Ishikawa (cell line): ENCODE results near the gene PROX2.

Source experiments
- EP300 ChIP-seq: IDR thresholded peaks from 2 replicates; pipeline ENCODE4 v1.6.1; 2012; ENCODE audit warnings: borderline replicate concordance
- FOXM1 ChIP-seq: IDR thresholded peaks from 2 replicates; pipeline ENCODE4 v1.6.1; 2012; ENCODE audit warnings: low read depth, borderline replicate concordance
- MAX ChIP-seq: IDR thresholded peaks from 2 replicates; pipeline ENCODE4 v1.6.1; 2012
- NFIC ChIP-seq: IDR thresholded peaks from 2 replicates; pipeline ENCODE4 v1.6.1; 2012
- RAD21 ChIP-seq: IDR thresholded peaks from 2 replicates; pipeline ENCODE4 v1.6.1; 2012; ENCODE audit warnings: low read depth
- REST ChIP-seq: IDR thresholded peaks from 2 replicates; pipeline ENCODE4 v1.6.1; 2012; ENCODE audit warnings: low read depth, mild to moderate bottlenecking
- TAF1 ChIP-seq: IDR thresholded peaks from 2 replicates; pipeline ENCODE4 v1.6.1; 2012; ENCODE audit warnings: low read depth, mild to moderate bottlenecking
- TCF12 ChIP-seq: IDR thresholded peaks from 2 replicates; pipeline ENCODE4 v1.6.1; 2012; ENCODE audit warnings: low read depth
- TEAD4 ChIP-seq: IDR thresholded peaks from 2 replicates; pipeline ENCODE4 v1.6.1; 2012
- YY1 ChIP-seq: IDR thresholded peaks from 2 replicates; pipeline ENCODE4 v1.6.1; 2012; ENCODE audit warnings: low read depth
- ZBTB7A ChIP-seq: IDR thresholded peaks from 2 replicates; pipeline ENCODE4 v1.6.1; 2012; ENCODE audit warnings: low read depth

DNA sequence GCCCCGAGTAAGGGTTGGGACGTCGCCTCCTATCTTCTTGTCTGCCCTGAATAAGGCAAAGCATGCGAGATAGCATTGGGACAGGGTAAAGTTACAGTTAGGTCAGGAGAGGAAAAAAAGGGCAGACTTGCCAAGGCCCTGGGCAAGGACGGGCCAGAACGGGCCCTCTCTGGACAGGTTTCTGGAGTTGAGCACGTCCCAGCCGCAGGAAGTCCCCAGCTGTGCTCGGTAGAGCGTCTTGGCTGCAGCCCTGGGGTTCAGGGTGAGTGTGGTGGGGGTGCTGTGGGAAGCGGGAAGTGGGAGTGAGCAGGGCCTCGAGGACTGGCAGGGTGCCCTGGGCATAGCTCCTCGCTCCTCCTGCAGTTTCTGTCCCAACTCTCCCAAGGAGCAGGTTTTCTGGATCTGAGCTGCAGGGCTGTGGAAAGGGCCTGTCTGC lies 41.7 kb upstream of the PROX2 start:
- TF ChIP-seq EP300 (peak; percentile 89), MAX (peak; percentile 53), ZBTB7A (0 out of 2 replicates have a peak, but pooled peaks have one; percentile 3), TAF1 (no peak), TEAD4 (0 out of 2 replicates have a peak, but pooled peaks have one; percentile 52), NFIC (peak; percentile 88), REST (no peak), YY1 (no peak), TCF12 (peak; percentile 88), FOXM1 (peak; percentile 57; the same call in 1 of the 2 replicates), RAD21 (0 out of 2 replicates have a peak, but pooled peaks have one; percentile 12)
